H1 (cell line): Measurements from ENCODE around the gene SLC39A2. TPM values are rescaled to one million over a fixed set of nuclear protein-coding genes. Genes with fewer than 3 reads are reported as not detected.

Experiments
- CTCF ChIA-PET: fragments of 300-600 bp; sonication (Branson Sonifier 250); formaldehyde crosslinking; loops from one replicate; lab custom pipeline; 2021; ENCODE audit not compliant: partially characterized antibody; lab: Charles Lee
- POLR2A ChIA-PET: fragments of 300-600 bp; sonication (Branson Sonifier 250); formaldehyde crosslinking; loops from one replicate; lab custom pipeline; 2021; ENCODE audit warnings: inconsistent platforms; ENCODE audit not compliant: partially characterized antibody; lab: Charles Lee
- DNase-seq, 2 experiments: peaks; one replicate each; pipeline versions ENCODE4 v3.0.0 to v3.0.0-alpha.2; 2010 to 2022; ENCODE audit warnings: low spot score in 2 of 2, low read depth in 1 of 2, mixed read lengths in 1 of 2
- FAIRE-seq: peaks from 2 replicates; lab custom pipeline; 2011; peaks lifted over from hg19 to GRCh38; lab: Jason Lieb, UNC
- H2AFZ ChIP-seq: 2 replicates; pipeline ENCODE4 v1.8.1; 2012; ENCODE audit warnings: low read length, inconsistent platforms
- H2AK5ac ChIP-seq: 2 replicates; pipeline ENCODE4 v1.6.1; 2013; ENCODE audit warnings: low read depth, low read length
- H2BK120ac ChIP-seq: replicated peaks from 2 replicates; pipeline ENCODE3; 2013; ENCODE audit warnings: low read depth, low read length, inconsistent platforms
- H2BK12ac ChIP-seq: 2 replicates; pipeline ENCODE4 v1.6.1; 2013; ENCODE audit warnings: low read depth, low read length
- H2BK15ac ChIP-seq: 2 replicates; pipeline ENCODE4 v1.6.1; 2013; ENCODE audit warnings: low read length
- H2BK20ac ChIP-seq: 2 replicates; pipeline ENCODE4 v1.6.1; 2013; ENCODE audit warnings: low read length
- H2BK5ac ChIP-seq: 2 replicates; pipeline ENCODE4 v1.6.1; 2013; ENCODE audit warnings: low read depth, low read length
- H3K14ac ChIP-seq: 2 replicates; pipeline ENCODE4 v1.6.1; 2013; ENCODE audit warnings: inconsistent platforms; ENCODE audit not compliant: insufficient read length
- H3K18ac ChIP-seq: 2 replicates; pipeline ENCODE4 v1.6.1; 2013; ENCODE audit warnings: low read length; ENCODE audit errors: extremely low read depth
- H3K23ac ChIP-seq: 2 replicates; pipeline ENCODE4 v1.6.1; 2013; ENCODE audit warnings: inconsistent platforms; ENCODE audit not compliant: insufficient read length
- H3K23me2 ChIP-seq: 2 replicates; pipeline ENCODE4 v1.6.1; 2013; ENCODE audit warnings: low read depth, low read length
- H3K27ac ChIP-seq: 2 replicates; pipeline ENCODE4 v1.6.1; 2011; ENCODE audit warnings: low read depth, low read length, inconsistent platforms
- H3K27me3 ChIP-seq, 4 experiments: replicated peaks in 1 of 4; 1 replicate in 1 of 4; 2 replicates in 3 of 4; pipeline versions ENCODE4 v1.6.1 to v1.8.1; 2011 to 2013; ENCODE audit warnings: low read length in 3 of 4, mild to moderate bottlenecking in 3 of 4, inconsistent platforms in 2 of 4, mixed read lengths in 2 of 4, moderate library complexity in 1 of 4; ENCODE audit not compliant: control insufficient read depth in 3 of 4, insufficient read depth in 3 of 4; ENCODE audit errors: extremely low read depth in 1 of 4
- H3K36me3 ChIP-seq, 4 experiments: 2 replicates each; pipeline versions ENCODE4 v1.6.1 to v1.8.1; 2011 to 2013; ENCODE audit warnings: mild to moderate bottlenecking in 4 of 4, low read length in 3 of 4, moderate library complexity in 2 of 4, control low read depth in 1 of 4, inconsistent platforms in 1 of 4; ENCODE audit not compliant: insufficient read depth in 4 of 4, control insufficient read depth in 2 of 4
- H3K4ac ChIP-seq: replicated peaks from 2 replicates; pipeline ENCODE3; 2013; ENCODE audit warnings: low read length, low read depth, mixed read lengths, inconsistent platforms; ENCODE audit not compliant: insufficient read length
- H3K4me1 ChIP-seq, 4 experiments: replicated peaks in 1 of 4; 1 replicate in 1 of 4; 2 replicates in 3 of 4; pipeline versions ENCODE4 v1.6.1 to v1.8.1; 2011 to 2013; ENCODE audit warnings: low read length in 3 of 4, inconsistent platforms in 2 of 4, mixed read lengths in 1 of 4; ENCODE audit not compliant: insufficient read depth in 4 of 4, control insufficient read depth in 3 of 4
- H3K4me2 ChIP-seq, 2 experiments: 2 replicates each; pipeline versions ENCODE4 v1.6.1 to v1.8.1; 2011 to 2013; ENCODE audit warnings: low read depth in 2 of 2, low read length in 2 of 2, control low read depth in 1 of 2, inconsistent platforms in 1 of 2, mild to moderate bottlenecking in 1 of 2; ENCODE audit not compliant: insufficient read depth in 1 of 2
- H3K4me3 ChIP-seq, 4 experiments: fragments of 200-600, 300-600 bp in 1 of 4; sonication (generic), shearing (Covaris generic), sonication (Bioruptor Twin) in 1 of 4; 2 replicates each; pipeline versions ENCODE4 v1.5.1 to v1.8.1; 2011 to 2016; ENCODE audit warnings: low read length in 4 of 4, low read depth in 3 of 4, control low read depth in 2 of 4, inconsistent platforms in 2 of 4, mild to moderate bottlenecking in 2 of 4, mixed read lengths in 1 of 4, moderate library complexity in 1 of 4; ENCODE audit not compliant: insufficient read depth in 2 of 4; ENCODE audit errors: extremely low read depth in 1 of 4
- H3K56ac ChIP-seq: replicated peaks from 2 replicates; pipeline ENCODE3; 2013; ENCODE audit warnings: low read depth, mild to moderate bottlenecking, mixed read lengths, low read length, inconsistent platforms; ENCODE audit not compliant: insufficient read length
- H3K79me1 ChIP-seq: 2 replicates; pipeline ENCODE4 v1.6.1; 2013; ENCODE audit warnings: low read depth, low read length, control low read depth
- H3K79me2 ChIP-seq, 2 experiments: 2 replicates each; pipeline versions ENCODE4 v1.6.1 to v1.8.1; 2012 to 2013; ENCODE audit warnings: low read length in 2 of 2, mild to moderate bottlenecking in 2 of 2, inconsistent platforms in 1 of 2; ENCODE audit not compliant: insufficient read depth in 2 of 2, control insufficient read depth in 1 of 2
- H3K9ac ChIP-seq, 4 experiments: replicated peaks in 1 of 4; 1 replicate in 1 of 4; 2 replicates in 3 of 4; pipeline versions ENCODE4 v1.6.1 to v1.8.1; 2011 to 2013; ENCODE audit warnings: low read depth in 3 of 4, low read length in 3 of 4, control low read depth in 2 of 4, mild to moderate bottlenecking in 2 of 4, moderate library complexity in 2 of 4, inconsistent platforms in 1 of 4; ENCODE audit errors: extremely low read depth in 1 of 4
- H3K9me3 ChIP-seq, 2 experiments: 2 replicates each; pipeline versions ENCODE4 v1.6.1 to v1.8.1; 2012 to 2013; ENCODE audit warnings: mild to moderate bottlenecking in 2 of 2, moderate library complexity in 2 of 2, control low read depth in 1 of 2, inconsistent platforms in 1 of 2, low read depth in 1 of 2, low read length in 1 of 2, mixed read lengths in 1 of 2; ENCODE audit not compliant: insufficient read depth in 2 of 2
- H4K20me1 ChIP-seq, 2 experiments: replicated peaks in 1 of 2; 2 replicates each; pipeline versions ENCODE3 to v1.8.1; 2011 to 2013; ENCODE audit warnings: inconsistent platforms in 2 of 2, low read length in 2 of 2, mild to moderate bottlenecking in 1 of 2; ENCODE audit not compliant: insufficient read depth in 2 of 2, control insufficient read depth in 1 of 2
- H4K5ac ChIP-seq: 2 replicates; pipeline ENCODE4 v1.6.1; 2013; ENCODE audit warnings: low read length, low read depth, mixed read lengths, inconsistent platforms; ENCODE audit not compliant: insufficient read length
- H4K8ac ChIP-seq: 2 replicates; pipeline ENCODE4 v1.8.0; 2013; ENCODE audit warnings: mild to moderate bottlenecking, moderate library complexity, low read length, inconsistent platforms; ENCODE audit not compliant: insufficient read depth; ENCODE audit errors: extremely low read depth
- H4K91ac ChIP-seq: replicated peaks from 2 replicates; pipeline ENCODE3; 2013; ENCODE audit warnings: low read length, mixed read lengths, inconsistent platforms; ENCODE audit not compliant: insufficient read length
- ASH2L ChIP-seq: fragments of 200-600, 300-600 bp; sonication (generic); IDR thresholded peaks from one replicate; pipeline ENCODE4 v1.7.1; 2017; ENCODE audit warnings: low read length
- ATF3 ChIP-seq: IDR thresholded peaks from 2 replicates; pipeline ENCODE4 v1.6.1; 2011; ENCODE audit warnings: low read depth, mild to moderate bottlenecking, low read length; ENCODE audit not compliant: insufficient read depth
- BCL11A ChIP-seq, 2 experiments: IDR thresholded peaks; one replicate each; pipeline ENCODE4 v1.6.1; 2011; ENCODE audit warnings: low read depth in 2 of 2, low read length in 2 of 2, mild to moderate bottlenecking in 2 of 2
- CHD2 ChIP-seq: IDR thresholded peaks from 2 replicates; pipeline ENCODE4 v1.6.1; 2012; ENCODE audit warnings: low read length, improper control_type of control experiment
- NRF1 ChIP-seq: IDR thresholded peaks from 2 replicates; pipeline ENCODE4 v1.6.1; 2011; ENCODE audit warnings: mild to moderate bottlenecking, low read depth, low read length, improper control_type of control experiment
- RAD21 ChIP-seq, 2 experiments: IDR thresholded peaks in 1 of 2; conservative IDR thresholded peaks in 1 of 2; 2 replicates each; pipeline ENCODE4 v1.6.1; 2011; ENCODE audit warnings: low read depth in 2 of 2, low read length in 2 of 2, improper control_type of control experiment in 1 of 2, inconsistent platforms in 1 of 2, mild to moderate bottlenecking in 1 of 2, moderate library complexity in 1 of 2
- RFX5 ChIP-seq: IDR thresholded peaks from 2 replicates; pipeline ENCODE4 v1.6.1; 2011; ENCODE audit warnings: low read depth, low read length, improper control_type of control experiment, borderline replicate concordance
- RNF2 ChIP-seq: fragments of 200-900, 300-1000 bp; sonication (generic); IDR thresholded peaks from 2 replicates; pipeline ENCODE4 v1.7.1; 2016; ENCODE audit warnings: borderline replicate concordance, low read depth, mild to moderate bottlenecking, antibody characterized with exemption, low read length; ENCODE audit not compliant: poor library complexity, severe bottlenecking; ENCODE audit errors: missing control alignments
- RXRA ChIP-seq: IDR thresholded peaks from 2 replicates; pipeline ENCODE4 v1.6.1; 2011; ENCODE audit warnings: low read depth, mild to moderate bottlenecking, low read length, moderate library complexity; ENCODE audit not compliant: insufficient read depth
- TEAD4 ChIP-seq: IDR thresholded peaks from 2 replicates; pipeline ENCODE4 v1.6.1; 2012; ENCODE audit warnings: low read depth, low read length, inconsistent platforms, mixed read lengths
- USF2 ChIP-seq: IDR thresholded peaks from 2 replicates; pipeline ENCODE4 v1.6.1; 2011; ENCODE audit warnings: low read length, improper control_type of control experiment
- YY1 ChIP-seq: IDR thresholded peaks from 2 replicates; pipeline ENCODE4 v1.6.1; 2011; ENCODE audit warnings: low read depth, mild to moderate bottlenecking, low read length
- WGBS, 2 experiments: shearing (Covaris generic) in 1 of 2; methylation state at CpG; one replicate each; pipeline versions ENCODE4 v1.1.6 to v1.1.7; 2013 to 2015; ENCODE audit warnings: low lambda C conversion rate in 2 of 2, mixed read lengths in 2 of 2, inconsistent platforms in 1 of 2, low coverage in 1 of 2, missing lambda C conversion rate in 1 of 2; ENCODE audit not compliant: insufficient replicate concordance in 2 of 2, insufficient coverage in 1 of 2, insufficient read length in 1 of 2; ENCODE audit errors: extremely low coverage in 1 of 2, missing lambda C conversion rate in 1 of 2; 5-methylcytosine and 5-hydroxymethylcytosine counted together
- polyA plus RNA-seq, 7 experiments: library from polyadenylated mRNA; depleted of rRNA in 3 of 7; stranded (reverse) in 5 of 7; unstranded in 2 of 7; fragments of >200 nt in 5 of 7; fragments of 200-250 nt in 2 of 7; gene quantifications; 1 replicate in 5 of 7; 2 replicates in 1 of 7; 4 replicates in 1 of 7; pipeline versions ENCODE4 v1.2.1 to v1.2.3, GENCODE V29; 2011 to 2013; ENCODE audit warnings: missing spikeins in 2 of 7, mixed read lengths in 2 of 7
- total RNA-seq: library from RNA; stranded (reverse); fragmentation: NEBNext Ultra II Directional; extraction: Animal tissue kit (Norgen Biotek cat#: 25700); gene quantifications from 2 replicates; pipeline ENCODE4 v1.2.1, GENCODE V29; 2021

SLC39A2 gene
- total and polyA plus RNA-seq, 2 of the 8 experiments (the other 6 are each of a cell fraction or from before 2014, with no cell fraction given) = 0.14 to 0.22 TPM

- no peak overlapping the region for H2AFZ ChIP-seq
- H2AK5ac ChIP-seq = no peak overlapping the region
- H4K91ac ChIP-seq = no peak overlapping the region
- no peak overlapping the region for H2BK5ac ChIP-seq
- no peak overlapping the region for H2BK20ac ChIP-seq
- ChIA-PET CTCF (interaction anchor here (1.6 kb wide), 1 partner anchor 15 kb away, joined by 3 read pairs; no protein-coding TSS in a partner anchor), POLR2A (no interaction called here)
- H3K23me2 ChIP-seq = peaks cover 4% of the 10 kb centered on the region; the same call in 1 of the 2 replicates
- H4K20me1 ChIP-seq = peaks cover 0 to 3% of the 10 kb centered on the region in 2 experiments
- no peak for FAIRE-seq
- peaks cover 2 to 4% (median 4%) of the 10 kb centered on the region in 4 experiments; a peak in 3 of 7 replicates for H3K4me1 ChIP-seq
- no peak overlapping the region for H3K4me2 ChIP-seq
- no peak overlapping the region for H2BK15ac ChIP-seq
- no peak overlapping the region for H3K23ac ChIP-seq
- H3K27ac ChIP-seq = no peak overlapping the region
- H3K4ac ChIP-seq = no peak overlapping the region
- peaks cover 0 to 18% of the 10 kb centered on the region in 2 experiments; a peak in 2 of 4 replicates for H3K79me2 ChIP-seq
- H3K4me3 ChIP-seq = no peak overlapping the region
- no peak for DNase-seq
- peaks cover 0 to under 1% (median 0%) of the 10 kb centered on the region in 4 experiments; a peak in 2 of 8 replicates for H3K36me3 ChIP-seq
- 73% methylated on average over 2 of the region's 2 CpGs; no CpG with 5 or more reads in 1 of the 2 experiments for WGBS, 2 experiments
- no peak overlapping the region for H2BK12ac ChIP-seq
- no peak overlapping the region for H3K9ac ChIP-seq
- H3K9me3 ChIP-seq = no peaks in the 10 kb centered on the region
- no peaks in the 10 kb centered on the region for H3K79me1 ChIP-seq
- H3K56ac ChIP-seq = no peak overlapping the region
- no peaks in the 10 kb centered on the region; a peak in 1 of 7 replicates for H3K27me3 ChIP-seq
- no peak overlapping the region for H4K5ac ChIP-seq
- no peak overlapping the region for H3K18ac ChIP-seq
- no peak overlapping the region for H4K8ac ChIP-seq
- no peak overlapping the region for H2BK120ac ChIP-seq
- H3K14ac ChIP-seq = no peak overlapping the region
- no peak for TF ChIP-seq RXRA
- no peak for TF ChIP-seq YY1
- no peak for TF ChIP-seq NRF1
- no peak for TF ChIP-seq RAD21 (IDR thresholded peaks at IDR 0.05 in 1 of 2, conservative IDR thresholded peaks at IDR 0.05 in 1 of 2; ENCODE audit: low read depth in 2 of 2, low read length in 2 of 2)
- TF ChIP-seq TEAD4 = no peak
- no peak for TF ChIP-seq RNF2
- TF ChIP-seq BCL11A (IDR thresholded peaks at IDR 0.05; ENCODE audit: low read depth in 2 of 2, low read length in 2 of 2) = no peak
- TF ChIP-seq CHD2 = no peak
- no peak for TF ChIP-seq ASH2L
- no peak for TF ChIP-seq USF2
- TF ChIP-seq RFX5 = no peak
- TF ChIP-seq ATF3 = no peak
These were observed 12.3 kb upstream of the SLC39A2 start for GRCh38 chr14:20986811-20987210.
